Liver (tissue), 3 donors: ENCODE results near the gene ADAMTS3.

Source experiments
- HNF4G ChIP-seq: IDR thresholded peaks from 2 replicates; pipeline ENCODE4 v1.6.1; 2016; ENCODE audit warnings: antibody characterized with exemption
- JUND ChIP-seq, 2 donors: IDR thresholded peaks; 2 replicates each; pipeline ENCODE4 v1.6.1; 2016; ENCODE audit warnings: antibody characterized with exemption in 2 of 2
- TF ChIP-seq, protein P1 (sequence below): fragments of 150-350 bp; IDR thresholded peaks from 2 replicates; pipeline ENCODE4 v1.5.1; 2017; ENCODE audit warnings: improper control_type of control experiment, low read depth, low read length; ENCODE audit not compliant: missing input control
- donor health status: healthy.
- donor health status: healthy.

GRCh38 chr4:72446353-72447055 is 122.5 kb downstream of the ADAMTS3 start:
- TF ChIP-seq, protein P1, sequence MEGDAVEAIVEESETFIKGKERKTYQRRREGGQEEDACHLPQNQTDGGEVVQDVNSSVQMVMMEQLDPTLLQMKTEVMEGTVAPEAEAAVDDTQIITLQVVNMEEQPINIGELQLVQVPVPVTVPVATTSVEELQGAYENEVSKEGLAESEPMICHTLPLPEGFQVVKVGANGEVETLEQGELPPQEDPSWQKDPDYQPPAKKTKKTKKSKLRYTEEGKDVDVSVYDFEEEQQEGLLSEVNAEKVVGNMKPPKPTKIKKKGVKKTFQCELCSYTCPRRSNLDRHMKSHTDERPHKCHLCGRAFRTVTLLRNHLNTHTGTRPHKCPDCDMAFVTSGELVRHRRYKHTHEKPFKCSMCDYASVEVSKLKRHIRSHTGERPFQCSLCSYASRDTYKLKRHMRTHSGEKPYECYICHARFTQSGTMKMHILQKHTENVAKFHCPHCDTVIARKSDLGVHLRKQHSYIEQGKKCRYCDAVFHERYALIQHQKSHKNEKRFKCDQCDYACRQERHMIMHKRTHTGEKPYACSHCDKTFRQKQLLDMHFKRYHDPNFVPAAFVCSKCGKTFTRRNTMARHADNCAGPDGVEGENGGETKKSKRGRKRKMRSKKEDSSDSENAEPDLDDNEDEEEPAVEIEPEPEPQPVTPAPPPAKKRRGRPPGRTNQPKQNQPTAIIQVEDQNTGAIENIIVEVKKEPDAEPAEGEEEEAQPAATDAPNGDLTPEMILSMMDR: no peak
- TF ChIP-seq HNF4G (no peak), JUND (IDR thresholded peaks at IDR 0.05) (no peak)
